ENCODE measurements around the gene TUBD1. TPM values are rescaled to one million over a fixed set of nuclear protein-coding genes. Genes with fewer than 3 reads are reported as not detected.
A peak's percentile ranks its signal among the peaks of the same experiment; 100 is the strongest.

Gene TUBD1
- total and polyA plus RNA-seq, 2 of the 13 experiments (the other 11 are each of a cell fraction or from before 2014, with no cell fraction given) = 18.2 to 25.9 TPM

DNA sequence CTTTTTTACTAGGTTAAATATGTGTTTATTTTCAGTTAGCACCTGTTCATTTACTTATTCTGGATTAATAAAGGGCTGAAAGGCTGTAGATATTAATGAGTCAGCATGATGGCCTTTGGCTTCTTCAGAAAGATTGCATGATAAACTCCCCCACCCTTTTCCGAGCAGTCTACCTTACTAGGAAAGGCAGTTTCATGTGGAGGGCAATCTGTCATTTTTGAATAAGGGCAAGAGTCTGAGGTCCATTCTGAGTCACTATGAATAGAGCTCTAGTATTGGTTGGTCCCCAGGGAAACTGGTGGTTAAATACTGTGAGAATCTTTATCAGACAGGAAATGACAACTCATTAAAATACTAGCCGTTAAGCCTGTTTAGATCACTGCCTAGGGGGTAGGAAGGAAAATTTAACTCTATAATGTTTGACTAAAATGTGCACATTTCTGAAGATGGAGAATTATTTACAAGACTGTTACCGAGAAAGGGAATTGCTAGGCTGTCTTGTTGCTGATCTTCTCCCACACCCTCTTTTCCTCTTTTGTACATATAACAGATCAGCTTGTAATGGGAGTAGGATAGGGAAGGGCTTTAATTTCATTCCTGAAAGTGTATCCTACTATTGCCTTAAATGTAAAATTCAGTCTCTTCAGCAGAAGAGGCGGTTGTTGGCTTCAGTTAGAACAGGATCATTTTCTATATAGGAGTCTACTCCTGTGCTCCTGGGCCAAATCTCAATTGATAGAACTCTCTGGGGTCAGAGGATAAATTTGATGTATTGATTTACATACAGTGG, 63.3 kb downstream of the TUBD1 start (continued):
- TF ChIP-seq, protein P1, sequence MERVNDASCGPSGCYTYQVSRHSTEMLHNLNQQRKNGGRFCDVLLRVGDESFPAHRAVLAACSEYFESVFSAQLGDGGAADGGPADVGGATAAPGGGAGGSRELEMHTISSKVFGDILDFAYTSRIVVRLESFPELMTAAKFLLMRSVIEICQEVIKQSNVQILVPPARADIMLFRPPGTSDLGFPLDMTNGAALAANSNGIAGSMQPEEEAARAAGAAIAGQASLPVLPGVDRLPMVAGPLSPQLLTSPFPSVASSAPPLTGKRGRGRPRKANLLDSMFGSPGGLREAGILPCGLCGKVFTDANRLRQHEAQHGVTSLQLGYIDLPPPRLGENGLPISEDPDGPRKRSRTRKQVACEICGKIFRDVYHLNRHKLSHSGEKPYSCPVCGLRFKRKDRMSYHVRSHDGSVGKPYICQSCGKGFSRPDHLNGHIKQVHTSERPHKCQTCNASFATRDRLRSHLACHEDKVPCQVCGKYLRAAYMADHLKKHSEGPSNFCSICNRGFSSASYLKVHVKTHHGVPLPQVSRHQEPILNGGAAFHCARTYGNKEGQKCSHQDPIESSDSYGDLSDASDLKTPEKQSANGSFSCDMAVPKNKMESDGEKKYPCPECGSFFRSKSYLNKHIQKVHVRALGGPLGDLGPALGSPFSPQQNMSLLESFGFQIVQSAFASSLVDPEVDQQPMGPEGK (CRISPR knock-in tag; IDR thresholded peaks at IDR 0.05) = peak; percentile 40
- no peak for TF ChIP-seq ZNF672 (CRISPR knock-in tag; IDR thresholded peaks at IDR 0.05)
- 0 out of 2 replicates have a peak, but pooled peaks have one; percentile 54 for TF ChIP-seq TARDBP (CRISPR knock-in tag; IDR thresholded peaks at IDR 0.05)
- no peak for TF ChIP-seq ZNF564 (CRISPR knock-in tag; IDR thresholded peaks at IDR 0.05)
- no peak for TF ChIP-seq YEATS4 (CRISPR knock-in tag; IDR thresholded peaks at IDR 0.05; ENCODE audit: borderline replicate concordance)
- peak; percentile 48; the same call in 1 of the 2 replicates for TF ChIP-seq MEF2D (CRISPR knock-in tag; IDR thresholded peaks at IDR 0.05)
- TF ChIP-seq ZFP37 (CRISPR knock-in tag; IDR thresholded peaks at IDR 0.05; ENCODE audit: borderline replicate concordance) = no peak
- TF ChIP-seq, protein P2, sequence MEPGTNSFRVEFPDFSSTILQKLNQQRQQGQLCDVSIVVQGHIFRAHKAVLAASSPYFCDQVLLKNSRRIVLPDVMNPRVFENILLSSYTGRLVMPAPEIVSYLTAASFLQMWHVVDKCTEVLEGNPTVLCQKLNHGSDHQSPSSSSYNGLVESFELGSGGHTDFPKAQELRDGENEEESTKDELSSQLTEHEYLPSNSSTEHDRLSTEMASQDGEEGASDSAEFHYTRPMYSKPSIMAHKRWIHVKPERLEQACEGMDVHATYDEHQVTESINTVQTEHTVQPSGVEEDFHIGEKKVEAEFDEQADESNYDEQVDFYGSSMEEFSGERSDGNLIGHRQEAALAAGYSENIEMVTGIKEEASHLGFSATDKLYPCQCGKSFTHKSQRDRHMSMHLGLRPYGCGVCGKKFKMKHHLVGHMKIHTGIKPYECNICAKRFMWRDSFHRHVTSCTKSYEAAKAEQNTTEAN (CRISPR knock-in tag; conservative IDR thresholded peaks at IDR 0.05) = no peak
- no peak for TF ChIP-seq CHCHD3 (CRISPR knock-in tag; IDR thresholded peaks at IDR 0.05)
- peak; percentile 71; the same call in 1 of the 2 replicates for TF ChIP-seq FOSL1 (CRISPR knock-in tag; IDR thresholded peaks at IDR 0.05; ENCODE audit: borderline replicate concordance)
- TF ChIP-seq, protein P3, sequence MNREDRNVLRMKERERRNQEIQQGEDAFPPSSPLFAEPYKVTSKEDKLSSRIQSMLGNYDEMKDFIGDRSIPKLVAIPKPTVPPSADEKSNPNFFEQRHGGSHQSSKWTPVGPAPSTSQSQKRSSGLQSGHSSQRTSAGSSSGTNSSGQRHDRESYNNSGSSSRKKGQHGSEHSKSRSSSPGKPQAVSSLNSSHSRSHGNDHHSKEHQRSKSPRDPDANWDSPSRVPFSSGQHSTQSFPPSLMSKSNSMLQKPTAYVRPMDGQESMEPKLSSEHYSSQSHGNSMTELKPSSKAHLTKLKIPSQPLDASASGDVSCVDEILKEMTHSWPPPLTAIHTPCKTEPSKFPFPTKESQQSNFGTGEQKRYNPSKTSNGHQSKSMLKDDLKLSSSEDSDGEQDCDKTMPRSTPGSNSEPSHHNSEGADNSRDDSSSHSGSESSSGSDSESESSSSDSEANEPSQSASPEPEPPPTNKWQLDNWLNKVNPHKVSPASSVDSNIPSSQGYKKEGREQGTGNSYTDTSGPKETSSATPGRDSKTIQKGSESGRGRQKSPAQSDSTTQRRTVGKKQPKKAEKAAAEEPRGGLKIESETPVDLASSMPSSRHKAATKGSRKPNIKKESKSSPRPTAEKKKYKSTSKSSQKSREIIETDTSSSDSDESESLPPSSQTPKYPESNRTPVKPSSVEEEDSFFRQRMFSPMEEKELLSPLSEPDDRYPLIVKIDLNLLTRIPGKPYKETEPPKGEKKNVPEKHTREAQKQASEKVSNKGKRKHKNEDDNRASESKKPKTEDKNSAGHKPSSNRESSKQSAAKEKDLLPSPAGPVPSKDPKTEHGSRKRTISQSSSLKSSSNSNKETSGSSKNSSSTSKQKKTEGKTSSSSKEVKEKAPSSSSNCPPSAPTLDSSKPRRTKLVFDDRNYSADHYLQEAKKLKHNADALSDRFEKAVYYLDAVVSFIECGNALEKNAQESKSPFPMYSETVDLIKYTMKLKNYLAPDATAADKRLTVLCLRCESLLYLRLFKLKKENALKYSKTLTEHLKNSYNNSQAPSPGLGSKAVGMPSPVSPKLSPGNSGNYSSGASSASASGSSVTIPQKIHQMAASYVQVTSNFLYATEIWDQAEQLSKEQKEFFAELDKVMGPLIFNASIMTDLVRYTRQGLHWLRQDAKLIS (CRISPR knock-in tag; IDR thresholded peaks at IDR 0.05) = no peak
- TF ChIP-seq NFYB (CRISPR knock-in tag; IDR thresholded peaks at IDR 0.05) = peak; percentile 38; the same call in 1 of the 2 replicates
- peak; percentile 27; the same call in 1 of the 2 replicates for TF ChIP-seq TAF1 (CRISPR knock-in tag; IDR thresholded peaks at IDR 0.05)
- TF ChIP-seq NKX3-1 (CRISPR knock-in tag; IDR thresholded peaks at IDR 0.05) = 0 out of 2 replicates have a peak, but pooled peaks have one; percentile 16
- TF ChIP-seq SSRP1 (CRISPR knock-in tag; IDR thresholded peaks at IDR 0.05) = 0 out of 2 replicates have a peak, but pooled peaks have one; percentile 70
- peak; percentile 68; the same call in 1 of the 2 replicates for TF ChIP-seq HDAC2 (CRISPR knock-in tag; IDR thresholded peaks at IDR 0.05)
- 0 out of 2 replicates have a peak, but pooled peaks have one; percentile 38 for TF ChIP-seq THYN1 (CRISPR knock-in tag; IDR thresholded peaks at IDR 0.05; ENCODE audit: borderline replicate concordance, low read depth)
- no peak for TF ChIP-seq HOXA5 (CRISPR knock-in tag; IDR thresholded peaks at IDR 0.05)
- 0 out of 2 replicates have a peak, but pooled peaks have one; percentile 30 for TF ChIP-seq TP53 (CRISPR knock-in tag; conservative IDR thresholded peaks at IDR 0.05)
- TF ChIP-seq ZFP36L1 (CRISPR knock-in tag; IDR thresholded peaks at IDR 0.05) = no peak
- peak; percentile 26; the same call in 1 of the 2 replicates for TF ChIP-seq CEBPG (CRISPR knock-in tag; IDR thresholded peaks at IDR 0.05)
- 0 out of 2 replicates have a peak, but pooled peaks have one; percentile 60 for TF ChIP-seq SAFB2 (CRISPR knock-in tag; IDR thresholded peaks at IDR 0.05; ENCODE audit: borderline replicate concordance, low read depth)
- no peak for TF ChIP-seq MYNN (CRISPR knock-in tag; IDR thresholded peaks at IDR 0.05; ENCODE audit: low read depth)
- peak; percentile 96 for TF ChIP-seq ZNF652 (CRISPR knock-in tag; IDR thresholded peaks at IDR 0.05; ENCODE audit: borderline replicate concordance, low read depth)
